OCI-LY3 (cell line): Measurements from ENCODE around the gene PCSK6.

Experiments
- CTCF ChIP-seq: fragments of 200-600, 300-600 bp; sonication (generic); IDR thresholded peaks from 2 replicates; pipeline ENCODE4 v1.5.1; 2014; ENCODE audit warnings: antibody characterized with exemption, low read length, low read depth
- EZH2phosphoT487 ChIP-seq: fragments of 200-600 bp; shearing (Covaris generic); IDR thresholded peaks from 2 replicates; pipeline ENCODE4 v1.6.1; 2018; ENCODE audit warnings: antibody characterized with exemption, mixed run types, low read depth

- TF ChIP-seq CTCF (no peak), EZH2phosphoT487 (no peak)
These were observed 50.1 kb downstream of the PCSK6 start for GRCh38 chr15:101439285-101439919.
